Heart right ventricle (tissue), 16 donors: ENCODE results near the gene SLC26A11. TPM values are rescaled to one million over a fixed set of nuclear protein-coding genes. Genes with fewer than 3 reads are reported as not detected.

ENCODE experiments used
- ATAC-seq, 8 donors: fragments of 200-7000 bp; cut with Tn5 transposase; one replicate each; pipeline ENCODE4 v1.9.1; 2020; ENCODE audit warnings: mild to moderate bottlenecking in 8 of 8, moderate library complexity in 8 of 8, moderate number of reproducible peaks in 1 of 8
- DNase-seq, 2 donors: peaks; one replicate each; pipeline ENCODE4 v3.0.0-alpha.2; 2020
- H3K27ac ChIP-seq, 10 donors: fragments of 200-600 bp; sonication (generic) in 2 of 10; one replicate each; pipeline versions ENCODE4 v1.5.0 to v1.8.0; 2020 to 2022; ENCODE audit warnings: mild to moderate bottlenecking in 3 of 10
- H3K27me3 ChIP-seq, 7 donors: fragments of 200-600 bp; one replicate each; pipeline ENCODE4 v1.8.0; 2021 to 2022; ENCODE audit warnings: mild to moderate bottlenecking in 2 of 7
- H3K36me3 ChIP-seq, 9 donors: fragments of 200-600 bp; sonication (generic) in 1 of 9; one replicate each; pipeline versions ENCODE4 v1.5.0 to v1.8.0; 2020 to 2022; ENCODE audit warnings: mild to moderate bottlenecking in 2 of 9
- H3K4me1 ChIP-seq, 9 donors: fragments of 200-600 bp; sonication (generic) in 1 of 9; one replicate each; pipeline versions ENCODE4 v1.5.0 to v1.8.0; 2020 to 2022; ENCODE audit warnings: mild to moderate bottlenecking in 4 of 9
- H3K4me3 ChIP-seq, 10 donors: fragments of 200-600 bp; sonication (generic) in 2 of 10; one replicate each; pipeline versions ENCODE4 v1.5.0 to v1.8.0; 2020 to 2022; ENCODE audit warnings: mild to moderate bottlenecking in 7 of 10, moderate library complexity in 2 of 10
- H3K9me3 ChIP-seq, 11 donors: fragments of 200-600 bp in 10 of 11; sonication (generic) in 2 of 11; one replicate each; pipeline versions ENCODE4 v1.5.0 to v1.8.0; 2013 to 2022; ENCODE audit warnings: mild to moderate bottlenecking in 2 of 11, control low read depth in 1 of 11, moderate library complexity in 1 of 11
- CTCF ChIP-seq, 9 donors: fragments of 200-600 bp; sonication (generic) in 2 of 9; IDR thresholded peaks; one replicate each; pipeline versions ENCODE4 v1.5.0 to v1.8.0; 2021 to 2022; ENCODE audit warnings: antibody characterized with exemption in 9 of 9, mild to moderate bottlenecking in 5 of 9, moderate library complexity in 1 of 9
- WGBS, 2 donors: extraction: QIAGEN DNeasy Blood & Tissue Kit; methylation state at CpG; one replicate each; pipeline ENCODE4 v1.1.7; 2013; ENCODE audit warnings: inconsistent platforms in 1 of 2; 5-methylcytosine and 5-hydroxymethylcytosine counted together
- intact Hi-C, 10 donors: fragments of 100-400 bp; cut with DNase I; formaldehyde crosslinking; loops; one replicate each; pipeline versions ENCODE4 v1.11.1 to v1.14.2; 2022
- polyA plus RNA-seq, 2 donors: library from polyadenylated mRNA; stranded (reverse); fragments of 200-250 nt; gene quantifications; one replicate each; pipeline ENCODE4 v1.2.3, GENCODE V29; 2013
- total RNA-seq, 10 donors: library from RNA; stranded (reverse); fragmentation: NEBNext Ultra II Directional in 3 of 10; extraction: Animal tissue kit (Norgen Biotek cat#: 25700) in 3 of 10; gene quantifications; one replicate each; pipeline versions ENCODE4 v1.2.1 to v1.2.4, GENCODE V29; 2021 to 2023
- donor health status: Arrhythmogenic right ventricular cardiomyopathy.
- donor health status: ischemic (EF 13 %, LVEDD 7.1; RV severe dilation, severe dysfunction).
- donor health status: healthy with polysubstance abuse.
- donor health status: DM: no; HTN: yes; CAD: no.
- donor health status: DM: no; HTN: no; CAD: no.
- donor health status: ischemic (EF 25% LVEDD 6.9; RV normal size, moderate dysfunction).
- donor health status: ischemic (EF 25% LVEDD 5.7; RV mildly dilated, moderate dysfunction).
- donor health status: healthy.
- donor health status: DM: yes; HTN: yes; CAD: no.
- donor health status: Ischemic cardiomyopathy.
- donor health status: ischemic (EF 35%, LVEDD 5.7; RV mildly dilated, moderate dysfunction).
- donor health status: nonischemic (EF 11% LVEDD 7.7; RV severe dilation, severe dysfunction).
- donor health status: DM: yes; HTN: yes; CAD: no.
- donor health status: PGD.
- donor health status: ischemic (EF 29% LVEDD 5.4; RV normal size, mild dysfunction).
- donor health status: nonischemic (EF 23%, LVEDD 6.1; RV moderate dilation, normal function).

SLC26A11 gene
- total and polyA plus RNA-seq, 12 donors = 3.0 to 8.6 (median 5.1) TPM

- Histone ChIP-seq H3K9me3 (no peaks in the 10 kb centered on the region), H3K27ac (peak overlapping the region; percentile 98 to 100 (median 99)), H3K4me1 (peaks cover 13 to 59% (median 47%) of the 10 kb centered on the region in 9 donors), H3K27me3 (no peaks in the 10 kb centered on the region), H3K4me3 (peak overlapping the region; percentile 85 to 100 (median 96)), H3K36me3 (peaks cover 0 to 20% (median 0%) of the 10 kb centered on the region in 9 donors)
- DNase-seq (peak; percentile 58 to 66), ATAC-seq (peak; percentile 13 to 51 (median 32))
- WGBS, 2 donors = 2 to 4% methylated on average over 45 of the region's 45 CpGs
- intact Hi-C loops = loop anchor here in 6 of 10 donors (5.0 to 10.0 kb wide), 4 partner anchors 39 to 117 kb away; partner anchors contain the start of genes EIF4A3 (in 4 of the 6), SGSH (in 1 of the 6) and SLC26A11 (in 1 of the 6)
- no peak for TF ChIP-seq CTCF (IDR thresholded peaks at IDR 0.05)
These were observed 41.1 kb downstream of the SLC26A11 start for GRCh38 chr17:80261159-80261894.

GRCh38 chr17:80261895-80262279 lies 41.7 kb downstream of the SLC26A11 start:
- no peaks in the 10 kb centered on the region for H3K27me3 ChIP-seq
- intact Hi-C loops = loop anchor here in 6 of 10 donors (5.0 to 10.0 kb wide), 4 partner anchors 40 to 117 kb away; partner anchors contain the start of genes EIF4A3 (in 4 of the 6), SGSH (in 1 of the 6) and SLC26A11 (in 1 of the 6)
- TF ChIP-seq CTCF (IDR thresholded peaks at IDR 0.05) = no peak
- H3K4me3 ChIP-seq = peak overlapping the region in 9 of 10 donors; percentile 85 to 100 (median 97)
- H3K36me3 ChIP-seq = peaks cover 0 to 25% (median 0%) of the 10 kb centered on the region in 9 donors
- ATAC-seq (no peak), DNase-seq (no peak)
- H3K4me1 ChIP-seq = peaks cover 13 to 64% (median 47%) of the 10 kb centered on the region in 9 donors
- peak overlapping the region; percentile 98 to 100 (median 99) for H3K27ac ChIP-seq
- H3K9me3 ChIP-seq = no peaks in the 10 kb centered on the region
- WGBS, 2 donors = 44 to 49% methylated on average over 8 of the region's 8 CpGs

- peaks cover 0 to 29% (median 0%) of the 10 kb centered on the region in 9 donors for H3K36me3 ChIP-seq
- DNase-seq (no peak), ATAC-seq (no peak)
- 56% methylated on average over 3 of the region's 3 CpGs for WGBS, 2 donors
- intact Hi-C loops = loop anchor here in 6 of 10 donors (5.0 to 10.0 kb wide), 4 partner anchors 40 to 117 kb away; partner anchors contain the start of genes EIF4A3 (in 4 of the 6), SGSH (in 1 of the 6) and SLC26A11 (in 1 of the 6)
- TF ChIP-seq CTCF (IDR thresholded peaks at IDR 0.05) = no peak
- no peaks in the 10 kb centered on the region for H3K9me3 ChIP-seq
- H3K4me1 ChIP-seq = peaks cover 13 to 64% (median 47%) of the 10 kb centered on the region in 9 donors
- peak overlapping the region in 7 of 10 donors; percentile 87 to 100 (median 97) for H3K4me3 ChIP-seq
- peak overlapping the region in 9 of 10 donors; percentile 98 to 100 (median 99) for H3K27ac ChIP-seq
- no peaks in the 10 kb centered on the region for H3K27me3 ChIP-seq
These were observed 42.1 kb downstream of the SLC26A11 start for GRCh38 chr17:80262291-80262690.

GRCh38 chr17:80262775-80263244 lies 42.6 kb downstream of the SLC26A11 start:
- 71 to 75% methylated on average over 8 of the region's 8 CpGs for WGBS, 2 donors
- DNase-seq (no peak), ATAC-seq (peak in 1 of 8 donors; percentile 8)
- TF ChIP-seq CTCF (IDR thresholded peaks at IDR 0.05) = no peak
- intact Hi-C loops = loop anchor here in 6 of 10 donors (5.0 to 10.0 kb wide), 4 partner anchors 41 to 118 kb away; partner anchors contain the start of genes EIF4A3 (in 4 of the 6), SGSH (in 1 of the 6) and SLC26A11 (in 1 of the 6)
- Histone ChIP-seq H3K36me3 (peaks cover 0 to 34% (median 0%) of the 10 kb centered on the region in 9 donors), H3K27me3 (no peaks in the 10 kb centered on the region), H3K27ac (peak overlapping the region in 9 of 10 donors; percentile 98 to 100 (median 99)), H3K9me3 (no peaks in the 10 kb centered on the region), H3K4me1 (peaks cover 13 to 64% (median 47%) of the 10 kb centered on the region in 9 donors), H3K4me3 (peak overlapping the region; percentile 26 to 100 (median 62))
